T-helper 1 cell treated with Interleukin-12 subunit alpha and Interleukin-12 subunit beta and Interleukin-4 antibody, amounts not matched to agents 30 μg/mL and 1 μg/mL, for 36 hours (primary cell): ENCODE data around the gene MAP4.
"Not testable (repeated sequence)": the region's sequence is repeated elsewhere in the genome, so short reads cannot be mapped to it uniquely, and the experiment has no call there.

Experiments used
- H3K27ac Mint-ChIP-seq: one replicate; pipeline ENCODE4 v1.8.0; 2021; ENCODE audit warnings: mild to moderate bottlenecking, mixed read lengths
- H3K27me3 Mint-ChIP-seq: one replicate; pipeline ENCODE4 v1.8.0; 2021; ENCODE audit warnings: low read depth, mixed read lengths
- H3K36me3 Mint-ChIP-seq: one replicate; pipeline ENCODE4 v1.8.0; 2021; ENCODE audit warnings: low read depth, mixed read lengths
- H3K4me1 Mint-ChIP-seq: one replicate; pipeline ENCODE4 v1.8.0; 2021; ENCODE audit warnings: low read depth, mixed read lengths
- H3K4me3 Mint-ChIP-seq: one replicate; pipeline ENCODE4 v1.8.0; 2021; ENCODE audit warnings: mild to moderate bottlenecking, moderate library complexity, mixed read lengths
- H3K9me3 Mint-ChIP-seq: one replicate; pipeline ENCODE4 v1.8.0; 2021; ENCODE audit warnings: mixed read lengths

Gene MAP4

DNA sequence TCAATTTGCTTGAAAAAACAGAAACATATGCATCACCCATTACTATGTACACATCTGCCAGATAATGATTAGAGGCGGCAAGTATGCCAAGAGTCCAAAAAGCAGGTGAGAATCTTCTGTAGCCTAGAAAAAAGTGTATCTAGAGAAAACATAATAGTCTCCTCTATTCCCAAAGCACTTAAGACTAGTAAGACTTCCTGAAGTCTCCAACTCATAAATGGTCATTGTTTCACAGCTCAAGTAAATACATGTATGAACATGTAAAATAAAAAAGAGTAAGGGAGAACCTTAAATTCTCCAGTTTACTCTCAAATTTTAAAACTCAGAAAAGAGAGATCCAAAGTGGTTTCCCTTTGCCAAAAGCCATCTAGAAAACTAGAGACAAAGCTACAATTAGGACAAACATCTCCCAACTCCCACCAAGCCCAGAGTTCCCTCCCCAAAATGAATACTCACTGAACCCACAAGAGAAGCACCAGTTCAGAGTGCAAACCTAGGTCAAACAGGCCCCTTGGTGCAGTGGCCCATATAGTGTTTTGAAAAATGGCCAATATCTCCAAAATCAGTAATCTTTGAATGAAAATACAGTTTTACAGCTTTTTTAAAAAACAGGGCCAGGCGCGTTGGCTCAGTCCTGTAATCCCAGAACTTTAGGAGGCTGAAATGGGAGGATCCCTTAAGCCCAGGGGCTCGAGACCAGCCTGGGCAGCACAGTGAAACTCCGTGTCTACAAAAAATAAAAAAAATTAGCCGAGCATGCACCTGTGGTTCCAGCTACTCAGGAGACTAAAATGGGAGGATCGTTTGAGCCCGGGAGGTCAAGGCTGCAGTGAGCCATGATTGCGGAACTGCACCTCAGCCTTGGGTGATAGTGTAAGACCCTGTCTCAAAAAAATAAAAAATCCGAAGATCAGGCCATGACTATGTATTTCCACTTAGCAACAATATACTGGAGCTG, 11.0 kb upstream of the MAP4 start:
- Mint-ChIP-seq H3K9me3 (no peaks in the 10 kb centered on the region), H3K27ac (no peak overlapping the region), H3K4me3 (no peak overlapping the region), H3K36me3 (no peaks in the 10 kb centered on the region), H3K4me1 (peaks cover 13% of the 10 kb centered on the region), H3K27me3 (no peaks in the 10 kb centered on the region)

DNA sequence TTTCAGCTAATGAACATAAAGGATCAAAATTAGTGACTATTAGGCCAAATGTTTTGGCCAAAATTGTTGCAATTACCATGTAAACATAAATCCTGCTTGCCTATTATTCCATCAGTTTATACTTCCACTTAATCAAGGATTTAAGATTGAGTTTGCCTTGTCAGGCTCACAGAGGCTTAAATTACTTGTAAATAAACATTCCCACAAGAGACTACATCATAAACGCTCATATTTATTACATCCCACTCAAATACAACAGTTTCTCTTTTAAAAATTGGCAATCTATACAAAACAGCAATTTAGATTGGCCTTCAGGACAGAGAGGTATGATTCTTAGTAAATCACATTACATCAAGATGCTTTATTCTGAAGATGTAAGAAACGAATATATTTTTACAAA, 9.9 kb upstream of the MAP4 start:
- peaks cover 15% of the 10 kb centered on the region for H3K4me1 Mint-ChIP-seq
- no peaks in the 10 kb centered on the region for H3K27me3 Mint-ChIP-seq
- peaks cover 2% of the 10 kb centered on the region for H3K36me3 Mint-ChIP-seq
- no peak overlapping the region for H3K27ac Mint-ChIP-seq
- H3K4me3 Mint-ChIP-seq = no peak overlapping the region
- no peaks in the 10 kb centered on the region for H3K9me3 Mint-ChIP-seq

DNA sequence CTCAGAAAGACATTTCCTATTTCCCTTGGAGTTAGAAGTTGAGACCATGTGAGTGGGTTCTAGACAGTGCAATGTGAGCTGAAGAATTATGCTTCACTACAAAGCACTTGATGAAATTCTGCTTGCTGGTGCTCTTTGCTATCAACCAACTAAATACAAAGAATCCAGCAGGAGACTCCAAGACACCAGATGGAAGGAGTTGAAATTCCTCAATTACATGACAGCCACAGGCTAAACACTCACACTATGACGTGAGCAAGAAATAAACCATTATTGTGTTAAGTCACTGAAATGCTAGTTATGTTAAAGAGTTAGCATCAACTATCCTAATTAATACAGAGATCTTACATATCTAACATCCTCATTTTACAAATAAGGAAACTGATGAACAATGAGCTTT, 8.2 kb upstream of the MAP4 start:
- Mint-ChIP-seq H3K27ac (no peak overlapping the region), H3K4me1 (peaks cover 14% of the 10 kb centered on the region), H3K27me3 (no peaks in the 10 kb centered on the region), H3K36me3 (peaks cover 5% of the 10 kb centered on the region), H3K9me3 (no peaks in the 10 kb centered on the region), H3K4me3 (no peak overlapping the region)

DNA sequence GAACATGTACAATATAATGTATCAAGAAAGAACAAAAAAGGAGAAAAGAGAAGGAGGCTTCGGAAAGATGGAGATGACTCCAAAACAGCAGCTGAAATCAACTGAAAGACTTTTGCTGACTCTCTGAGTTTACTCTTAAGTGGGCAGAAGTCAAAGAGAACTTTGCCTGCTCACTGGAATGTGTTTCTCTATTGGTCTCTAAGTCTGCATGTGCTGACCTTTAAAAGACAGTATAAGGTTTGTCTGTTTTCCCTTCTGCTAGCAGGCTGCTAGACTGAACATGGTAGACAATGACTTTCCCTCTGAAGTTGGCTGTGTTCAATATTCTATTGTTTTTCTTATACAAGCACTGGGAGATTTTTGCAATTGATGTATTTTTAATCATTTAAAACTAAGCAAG, 7.2 kb upstream of the MAP4 start:
- peaks cover 5% of the 10 kb centered on the region for H3K36me3 Mint-ChIP-seq
- no peak overlapping the region for H3K4me3 Mint-ChIP-seq
- H3K27me3 Mint-ChIP-seq = no peaks in the 10 kb centered on the region
- H3K27ac Mint-ChIP-seq = no peak overlapping the region
- peaks cover 14% of the 10 kb centered on the region for H3K4me1 Mint-ChIP-seq
- no peaks in the 10 kb centered on the region for H3K9me3 Mint-ChIP-seq

DNA sequence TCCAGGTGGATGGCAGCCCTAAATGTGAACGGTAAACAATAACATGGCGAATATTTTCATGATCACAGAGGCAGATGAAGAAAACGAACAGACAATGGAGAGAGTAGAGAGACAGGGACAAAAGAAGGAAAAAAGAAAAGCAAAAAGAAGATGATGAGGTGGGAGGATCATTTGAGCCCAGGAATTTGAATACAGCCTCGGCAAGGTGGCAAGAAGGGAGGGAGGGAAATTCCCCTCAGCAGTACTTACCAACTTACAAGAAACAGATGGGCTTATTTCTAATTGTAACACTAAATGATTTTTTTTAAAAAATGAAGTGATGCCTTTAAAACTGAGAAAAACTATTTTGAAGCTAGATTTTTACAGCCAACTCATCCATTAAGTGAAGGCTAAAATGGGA, 6.0 kb upstream of the MAP4 start:
- H3K27ac Mint-ChIP-seq = no peak overlapping the region
- no peak overlapping the region for H3K4me3 Mint-ChIP-seq
- no peaks in the 10 kb centered on the region for H3K9me3 Mint-ChIP-seq
- H3K36me3 Mint-ChIP-seq = peaks cover 5% of the 10 kb centered on the region
- no peaks in the 10 kb centered on the region for H3K27me3 Mint-ChIP-seq
- peaks cover 16% of the 10 kb centered on the region for H3K4me1 Mint-ChIP-seq

DNA sequence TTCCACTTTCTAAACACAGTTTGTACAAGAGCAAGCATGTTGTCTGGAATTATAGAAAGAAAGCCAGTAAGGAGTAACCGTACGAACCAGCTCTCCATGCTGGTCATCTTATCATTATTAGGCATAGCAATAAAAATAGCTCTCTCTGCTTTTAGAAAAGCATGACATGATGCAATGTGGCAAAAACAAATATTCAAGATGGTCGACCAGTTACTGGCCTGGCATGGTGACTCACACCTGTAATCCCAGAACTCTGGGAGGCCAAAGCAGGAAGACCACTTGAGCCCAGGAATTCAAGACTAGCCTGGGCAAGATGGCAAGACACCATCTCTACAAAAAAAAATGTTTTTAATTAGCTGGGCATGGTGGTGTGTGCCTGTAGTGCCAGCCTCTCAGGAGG, 2.6 kb upstream of the MAP4 start:
- H3K4me1 Mint-ChIP-seq = peaks cover 26% of the 10 kb centered on the region
- H3K36me3 Mint-ChIP-seq = peaks cover 6% of the 10 kb centered on the region
- H3K9me3 Mint-ChIP-seq = no peaks in the 10 kb centered on the region
- no peak overlapping the region for H3K27ac Mint-ChIP-seq
- H3K4me3 Mint-ChIP-seq = no peak overlapping the region
- H3K27me3 Mint-ChIP-seq = no peaks in the 10 kb centered on the region

DNA sequence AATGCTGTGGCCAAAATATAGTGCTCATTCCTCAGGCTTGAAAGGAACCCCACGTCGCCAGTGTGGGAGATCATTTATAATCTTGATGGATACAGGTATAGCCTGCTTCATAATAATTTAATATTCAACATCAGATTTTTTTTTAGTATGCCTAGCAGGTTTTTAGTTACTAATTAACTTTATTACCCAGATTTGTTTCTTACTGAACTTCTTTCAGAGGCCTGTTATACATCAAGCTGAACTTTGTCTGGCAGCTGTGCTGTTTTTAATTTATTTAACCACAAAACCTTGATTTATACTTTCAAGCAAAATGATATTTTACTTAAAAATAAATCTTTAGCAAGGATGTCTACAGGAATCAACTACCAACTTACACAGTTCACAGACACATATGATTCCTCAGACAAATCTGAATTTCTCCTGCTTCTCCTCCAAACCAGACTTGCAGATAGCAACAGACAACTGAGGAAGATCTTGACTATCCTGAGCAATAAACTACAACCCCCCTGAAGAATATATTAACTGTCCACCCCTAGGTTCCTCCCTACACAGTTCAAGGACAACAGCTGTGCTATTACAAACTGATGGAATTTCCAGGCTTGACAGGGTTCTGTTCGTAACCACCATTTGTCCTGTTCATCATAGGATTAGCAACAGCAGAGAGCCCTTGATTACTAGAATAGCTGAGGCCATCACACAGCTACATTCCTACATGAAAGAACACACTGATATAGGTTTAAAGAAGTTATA, 610 bp downstream of the MAP4 start:
- H3K4me1 Mint-ChIP-seq = peaks cover 24% of the 10 kb centered on the region
- H3K9me3 Mint-ChIP-seq = no peaks in the 10 kb centered on the region
- no peaks in the 10 kb centered on the region for H3K27me3 Mint-ChIP-seq
- peaks cover 6% of the 10 kb centered on the region for H3K36me3 Mint-ChIP-seq
- no peak overlapping the region for H3K27ac Mint-ChIP-seq
- no peak overlapping the region for H3K4me3 Mint-ChIP-seq

DNA sequence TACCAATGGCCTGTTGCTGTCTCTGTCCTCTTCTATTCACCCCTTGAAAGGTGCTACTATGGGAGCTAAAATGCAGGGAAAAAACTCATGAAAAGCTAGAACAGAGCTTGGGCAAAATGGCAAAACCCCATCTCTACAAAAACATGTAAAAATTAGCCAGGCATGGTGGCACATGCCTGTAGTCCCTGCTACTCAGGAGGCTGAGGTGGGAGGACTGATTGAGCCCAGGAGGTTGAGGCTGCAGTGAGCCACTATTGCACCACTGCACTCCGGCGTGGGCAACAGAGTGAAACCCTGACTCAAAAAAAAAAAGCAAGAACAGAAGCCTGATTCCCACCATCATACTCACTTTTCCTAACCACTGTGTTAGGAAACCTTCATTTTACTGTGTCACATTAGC, 1.9 kb downstream of the MAP4 start:
- Mint-ChIP-seq H3K4me3 (no peak overlapping the region), H3K27ac (no peak overlapping the region), H3K36me3 (peaks cover 4% of the 10 kb centered on the region), H3K9me3 (no peaks in the 10 kb centered on the region), H3K4me1 (peaks cover 24% of the 10 kb centered on the region), H3K27me3 (no peaks in the 10 kb centered on the region)

DNA sequence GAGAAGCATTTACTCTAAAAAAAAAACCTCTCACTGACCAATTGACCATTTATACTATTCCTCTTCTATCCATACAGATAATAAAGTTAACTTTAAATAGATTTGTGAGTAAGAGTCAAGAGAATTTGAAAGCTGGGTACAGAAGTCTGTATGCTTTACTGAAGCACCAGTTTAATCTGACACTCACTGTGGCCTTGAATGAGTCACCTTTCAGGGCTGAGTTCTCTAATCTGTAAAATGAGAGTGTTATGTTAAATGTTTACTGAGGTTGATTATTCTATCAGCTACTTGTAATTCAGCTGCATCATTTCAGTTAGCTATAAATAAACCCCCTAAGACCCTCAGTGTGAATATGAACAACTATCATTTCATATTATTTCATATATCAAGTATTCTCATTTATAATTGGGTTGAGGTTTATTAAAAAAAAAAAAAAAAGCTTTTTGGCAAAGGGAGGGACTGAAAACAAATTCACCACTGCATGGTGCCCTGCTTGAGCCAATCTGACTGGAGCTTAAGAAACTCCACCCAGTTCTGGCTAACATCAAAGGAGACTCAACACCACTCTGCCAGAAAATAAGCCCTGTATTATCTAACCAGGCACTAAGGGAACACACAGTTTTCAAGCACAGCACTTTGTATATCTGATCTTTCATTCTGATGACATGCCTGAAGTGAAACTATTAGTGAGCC, 2.8 kb downstream of the MAP4 start:
- H3K36me3 Mint-ChIP-seq = peaks cover 4% of the 10 kb centered on the region

DNA sequence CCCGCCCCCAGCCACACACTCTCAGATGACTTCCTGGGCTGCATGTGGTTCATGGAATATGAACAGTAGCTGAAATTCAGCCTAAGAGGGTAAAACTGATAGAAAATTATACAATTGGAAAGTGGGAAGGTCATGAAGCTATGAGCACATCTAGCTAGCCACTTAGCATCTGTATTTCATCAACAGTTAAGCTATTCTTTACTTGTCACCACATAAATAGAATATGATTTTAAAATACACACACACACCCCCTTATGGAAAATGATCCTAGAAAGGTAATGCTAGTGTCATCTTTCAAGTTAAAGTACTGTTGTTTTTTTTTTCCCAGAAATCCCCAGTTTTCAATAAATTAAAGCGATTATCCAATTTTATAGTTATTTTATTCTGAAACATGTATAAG, 3.6 kb downstream of the MAP4 start:
- H3K4me3 Mint-ChIP-seq = no peak overlapping the region
- H3K4me1 Mint-ChIP-seq = peaks cover 24% of the 10 kb centered on the region
- H3K36me3 Mint-ChIP-seq = peaks cover 4% of the 10 kb centered on the region

More for the DNA sequence above, 2.8 kb downstream of the MAP4 start:
- no peak overlapping the region for H3K4me3 Mint-ChIP-seq
- H3K9me3 Mint-ChIP-seq = no peaks in the 10 kb centered on the region
- no peak overlapping the region for H3K27ac Mint-ChIP-seq
- H3K27me3 Mint-ChIP-seq = no peaks in the 10 kb centered on the region
- peaks cover 24% of the 10 kb centered on the region for H3K4me1 Mint-ChIP-seq

DNA sequence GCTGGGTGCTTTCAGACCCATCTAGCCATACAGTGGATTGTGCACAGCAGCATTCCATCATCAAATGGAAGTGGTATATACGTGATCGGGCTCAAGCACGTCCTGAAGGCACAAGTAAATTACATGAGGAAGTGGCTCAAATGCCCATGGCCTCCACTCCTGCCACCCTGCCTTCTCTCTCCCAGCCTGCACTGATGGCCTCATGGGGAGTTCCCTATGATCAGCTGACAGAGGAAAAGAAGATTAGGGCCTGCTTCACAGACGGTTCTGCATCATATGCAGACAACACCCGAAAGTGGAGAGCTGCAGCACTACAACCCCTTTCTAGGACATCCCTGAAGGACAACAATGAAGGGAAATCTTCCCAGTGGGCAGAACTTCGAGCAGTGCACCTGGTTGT, 8.2 kb downstream of the MAP4 start:
- not testable (repeated sequence) for H3K4me1 Mint-ChIP-seq, H3K27ac Mint-ChIP-seq, H3K36me3 Mint-ChIP-seq, H3K9me3 Mint-ChIP-seq, H3K27me3 Mint-ChIP-seq, H3K4me3 Mint-ChIP-seq

More for the DNA sequence above, 3.6 kb downstream of the MAP4 start:
- Mint-ChIP-seq H3K27me3 (no peaks in the 10 kb centered on the region), H3K27ac (no peak overlapping the region), H3K9me3 (no peaks in the 10 kb centered on the region)

DNA sequence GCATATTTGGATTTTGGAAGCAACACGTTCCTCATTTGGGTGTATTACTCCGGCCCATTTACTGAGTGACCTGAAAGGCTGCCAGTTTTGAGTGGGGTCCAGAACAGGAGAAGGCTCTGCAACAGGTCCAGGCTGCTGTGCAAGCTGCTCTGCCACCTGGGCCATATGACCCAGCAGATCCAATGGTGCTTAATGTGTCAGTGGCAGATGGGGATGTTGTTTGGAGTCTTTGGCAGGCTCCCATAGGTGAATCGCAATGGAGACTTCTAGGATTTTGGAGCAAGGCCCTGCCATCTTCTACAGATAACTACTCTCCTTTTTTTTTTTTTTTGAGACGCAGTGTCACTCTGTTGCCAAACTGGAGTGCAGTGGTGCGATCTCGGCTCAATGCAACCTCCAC, 8.9 kb downstream of the MAP4 start:
- H3K4me1 Mint-ChIP-seq, H3K36me3 Mint-ChIP-seq, H3K27me3 Mint-ChIP-seq, H3K27ac Mint-ChIP-seq, H3K9me3 Mint-ChIP-seq, H3K4me3 Mint-ChIP-seq: not testable (repeated sequence)

DNA sequence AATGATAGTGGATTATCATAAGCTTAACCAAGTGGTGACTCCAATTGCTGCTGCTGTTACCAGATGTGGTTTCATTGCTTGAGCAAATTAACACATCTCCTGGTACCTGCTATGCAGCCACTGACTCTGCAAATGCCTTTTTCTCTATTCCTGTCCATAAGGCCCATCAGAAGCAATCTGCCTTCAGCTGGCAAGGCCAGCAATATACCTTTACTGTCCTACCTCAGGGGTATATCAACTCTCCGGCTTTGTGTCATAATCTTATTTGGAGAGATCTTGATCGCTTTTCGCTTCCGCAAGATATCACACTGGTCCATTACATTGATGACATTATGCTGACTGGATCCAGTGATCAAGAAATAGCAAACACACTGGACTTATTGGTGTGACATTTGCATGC, 9.4 kb downstream of the MAP4 start:
- not testable (repeated sequence) for H3K27me3 Mint-ChIP-seq, H3K36me3 Mint-ChIP-seq, H3K4me3 Mint-ChIP-seq, H3K4me1 Mint-ChIP-seq, H3K27ac Mint-ChIP-seq, H3K9me3 Mint-ChIP-seq

DNA sequence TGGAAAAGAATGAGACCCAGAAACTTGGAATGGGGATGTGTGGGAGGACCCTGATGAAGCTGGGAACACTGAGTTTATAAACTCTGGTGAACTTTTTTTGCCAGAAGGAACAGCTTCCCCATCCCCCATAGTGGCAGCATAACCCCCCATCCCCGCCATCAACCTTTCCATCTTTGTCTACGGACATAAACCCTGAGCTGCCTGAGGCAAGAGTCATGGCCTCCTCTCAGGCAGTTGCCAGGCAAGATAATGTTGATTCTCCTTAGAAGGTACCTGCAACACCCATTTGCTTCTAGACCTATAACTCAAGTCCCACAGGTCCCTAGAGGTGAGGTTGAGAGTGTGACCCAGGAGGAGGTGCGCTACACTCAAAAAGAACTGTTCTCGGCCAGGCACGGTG, 11.5 kb downstream of the MAP4 start:
- Mint-ChIP-seq H3K9me3 (no peaks in the 10 kb centered on the region), H3K36me3 (no peaks in the 10 kb centered on the region), H3K27ac (no peak overlapping the region), H3K27me3 (no peaks in the 10 kb centered on the region), H3K4me1 (no peaks in the 10 kb centered on the region), H3K4me3 (no peak overlapping the region)

DNA sequence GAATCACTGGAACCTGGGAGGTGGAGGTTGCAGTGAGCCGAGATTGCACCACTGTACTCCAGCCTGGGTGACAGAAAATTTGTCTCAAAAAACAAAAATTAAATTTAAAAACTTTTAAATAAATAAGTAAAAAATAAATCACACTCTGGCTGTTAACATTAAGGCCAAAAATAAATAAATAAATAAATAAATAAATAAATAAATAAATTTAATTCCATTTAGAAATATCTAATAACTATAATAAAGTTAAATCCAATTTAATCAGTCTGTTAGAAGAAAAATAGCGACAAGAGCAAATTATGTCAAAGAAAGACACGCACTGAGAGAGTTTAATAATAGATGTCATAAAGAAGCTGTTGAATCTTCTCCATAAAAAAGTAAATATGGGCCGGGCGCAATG, 13.4 kb downstream of the MAP4 start:
- no peak overlapping the region for H3K4me3 Mint-ChIP-seq
- H3K27ac Mint-ChIP-seq = no peak overlapping the region
- no peaks in the 10 kb centered on the region for H3K36me3 Mint-ChIP-seq
- no peaks in the 10 kb centered on the region for H3K9me3 Mint-ChIP-seq
- H3K4me1 Mint-ChIP-seq = no peaks in the 10 kb centered on the region
- H3K27me3 Mint-ChIP-seq = no peaks in the 10 kb centered on the region
